ENCODE data around the gene ZFPL1. TPM values are rescaled to one million over a fixed set of nuclear protein-coding genes. Genes with fewer than 3 reads are reported as not detected.

ZFPL1 gene
- total RNA-seq, 2 donors from 2014 or later: 36.0 to 51.2 TPM

GRCh38 chr11:65072631-65072966 lies 11.4 kb upstream of the ZFPL1 start:
- ATAC-seq (ENCODE audit: insufficient number of reproducible peaks, low FRiP score, low read depth) (no peak), DNase-seq (ENCODE audit: low spot score) (no peak)
- Histone ChIP-seq H3K9me3 (no peaks in the 10 kb centered on the region), H3K27me3 (replicated peaks; ENCODE audit: insufficient read depth) (no peaks in the 10 kb centered on the region), H3K27ac (no peak overlapping the region), H3K4me1 (ENCODE audit: control insufficient read depth in 1 of 2, low read depth in 2 of 2) (no peaks in the 10 kb centered on the region), H3K36me3 (no peaks in the 10 kb centered on the region), H3K4me3 (no peak overlapping the region)
- TF ChIP-seq CTCF (IDR thresholded peaks at IDR 0.05): no peak

GRCh38 chr11:65077451-65077850 lies 6.6 kb upstream of the ZFPL1 start:
- no peaks in the 10 kb centered on the region for H3K27me3 ChIP-seq (replicated peaks; ENCODE audit: insufficient read depth)
- no peak for TF ChIP-seq CTCF (IDR thresholded peaks at IDR 0.05)
- H3K4me3 ChIP-seq: no peak overlapping the region
- H3K27ac ChIP-seq: no peak overlapping the region
- no peak for ATAC-seq (ENCODE audit: insufficient number of reproducible peaks, low FRiP score, low read depth)
- no peak for DNase-seq (ENCODE audit: low spot score)
- H3K9me3 ChIP-seq: no peaks in the 10 kb centered on the region
- H3K36me3 ChIP-seq: no peaks in the 10 kb centered on the region
- H3K4me1 ChIP-seq (ENCODE audit: control insufficient read depth in 1 of 2, low read depth in 2 of 2): no peaks in the 10 kb centered on the region

- peak; percentile 54 for TF ChIP-seq CTCF (IDR thresholded peaks at IDR 0.05)
- DNase-seq (ENCODE audit: low spot score) (no peak), ATAC-seq (ENCODE audit: insufficient number of reproducible peaks, low FRiP score, low read depth) (no peak)
- H3K4me3 ChIP-seq: no peak overlapping the region
- no peak overlapping the region for H3K27ac ChIP-seq
- H3K36me3 ChIP-seq: no peaks in the 10 kb centered on the region
- no peaks in the 10 kb centered on the region for H3K27me3 ChIP-seq (replicated peaks; ENCODE audit: insufficient read depth)
- no peaks in the 10 kb centered on the region for H3K9me3 ChIP-seq
- peaks cover 0 to under 1% of the 10 kb centered on the region in 2 donors for H3K4me1 ChIP-seq (ENCODE audit: control insufficient read depth in 1 of 2, low read depth in 2 of 2)
Observed at GRCh38 chr11:65078151-65078550, 5.9 kb upstream of the ZFPL1 start.

- no peaks in the 10 kb centered on the region for H3K36me3 ChIP-seq
- H3K4me3 ChIP-seq: no peak overlapping the region
- H3K9me3 ChIP-seq: no peaks in the 10 kb centered on the region
- no peak overlapping the region for H3K27ac ChIP-seq
- ATAC-seq (ENCODE audit: insufficient number of reproducible peaks, low FRiP score, low read depth): no peak
- no peaks in the 10 kb centered on the region for H3K27me3 ChIP-seq (replicated peaks; ENCODE audit: insufficient read depth)
- DNase-seq (ENCODE audit: low spot score): no peak
- peaks cover 3 to 7% of the 10 kb centered on the region in 2 donors for H3K4me1 ChIP-seq (ENCODE audit: control insufficient read depth in 1 of 2, low read depth in 2 of 2)
- no peak for TF ChIP-seq CTCF (IDR thresholded peaks at IDR 0.05)
Observed at GRCh38 chr11:65078786-65079342, 5.2 kb upstream of the ZFPL1 start.

GRCh38 chr11:65083134-65083833 lies 738 bp upstream of the ZFPL1 start:
- Histone ChIP-seq H3K36me3 (peaks cover 15% of the 10 kb centered on the region), H3K27me3 (replicated peaks; ENCODE audit: insufficient read depth) (no peaks in the 10 kb centered on the region), H3K9me3 (no peaks in the 10 kb centered on the region), H3K4me3 (peak overlapping the region; percentile 80), H3K27ac (peak overlapping the region; percentile 77 to 83), H3K4me1 (ENCODE audit: control insufficient read depth in 1 of 2, low read depth in 2 of 2) (peaks cover 10 to 22% of the 10 kb centered on the region in 2 donors)
- no peak for ATAC-seq (ENCODE audit: insufficient number of reproducible peaks, low FRiP score, low read depth)
- no peak for TF ChIP-seq CTCF (IDR thresholded peaks at IDR 0.05)
- no peak for DNase-seq (ENCODE audit: low spot score)
